Measurements from ENCODE around the gene FBXO11. TPM values are rescaled to one million over a fixed set of nuclear protein-coding genes. Genes with fewer than 3 reads are reported as not detected.

FBXO11 gene
- polyA plus RNA-seq, 1 donor (not counting 4 experiments of a cell fraction or from before 2014, with no cell fraction given): 45.5 TPM

DNA sequence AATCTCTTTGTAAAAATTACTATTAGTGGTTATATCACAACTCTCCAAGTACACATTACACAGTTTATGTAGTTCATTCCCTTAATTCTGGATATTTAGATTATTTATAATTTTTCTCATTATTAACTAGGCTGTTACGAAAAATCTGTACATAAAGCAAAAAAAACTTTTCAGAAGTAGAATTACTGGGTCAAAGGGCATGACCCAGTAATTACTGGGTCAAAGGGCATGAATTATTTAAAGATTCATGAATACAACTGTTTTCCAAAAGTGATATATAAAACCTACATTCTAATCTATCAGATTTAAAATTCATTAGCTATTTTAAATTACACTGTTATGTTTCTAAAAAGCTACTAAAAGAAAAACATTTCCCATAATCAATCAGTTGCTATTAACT lies 68.0 kb downstream of the FBXO11 start:
- dilution Hi-C loops (cut with MboI; ENCODE audit: extremely low pct_ligation_motif_present, low sequenced_read_pairs): no loop called here
- no peaks in the 10 kb centered on the region for H4K20me1 ChIP-seq (ENCODE audit: control insufficient read depth, extremely low read depth, insufficient read depth, low read length)
- no peaks in the 10 kb centered on the region for H3K9me1 ChIP-seq (ENCODE audit: control insufficient read depth, extremely low read depth, insufficient read depth, low read length)
- no peak for TF ChIP-seq EZH2 (IDR thresholded peaks at IDR 0.05; ENCODE audit: low read length)
- TF ChIP-seq, protein P1, sequence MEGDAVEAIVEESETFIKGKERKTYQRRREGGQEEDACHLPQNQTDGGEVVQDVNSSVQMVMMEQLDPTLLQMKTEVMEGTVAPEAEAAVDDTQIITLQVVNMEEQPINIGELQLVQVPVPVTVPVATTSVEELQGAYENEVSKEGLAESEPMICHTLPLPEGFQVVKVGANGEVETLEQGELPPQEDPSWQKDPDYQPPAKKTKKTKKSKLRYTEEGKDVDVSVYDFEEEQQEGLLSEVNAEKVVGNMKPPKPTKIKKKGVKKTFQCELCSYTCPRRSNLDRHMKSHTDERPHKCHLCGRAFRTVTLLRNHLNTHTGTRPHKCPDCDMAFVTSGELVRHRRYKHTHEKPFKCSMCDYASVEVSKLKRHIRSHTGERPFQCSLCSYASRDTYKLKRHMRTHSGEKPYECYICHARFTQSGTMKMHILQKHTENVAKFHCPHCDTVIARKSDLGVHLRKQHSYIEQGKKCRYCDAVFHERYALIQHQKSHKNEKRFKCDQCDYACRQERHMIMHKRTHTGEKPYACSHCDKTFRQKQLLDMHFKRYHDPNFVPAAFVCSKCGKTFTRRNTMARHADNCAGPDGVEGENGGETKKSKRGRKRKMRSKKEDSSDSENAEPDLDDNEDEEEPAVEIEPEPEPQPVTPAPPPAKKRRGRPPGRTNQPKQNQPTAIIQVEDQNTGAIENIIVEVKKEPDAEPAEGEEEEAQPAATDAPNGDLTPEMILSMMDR (optimal IDR thresholded peaks at IDR 0.05 in 1 of 3, IDR thresholded peaks at IDR 0.05 in 1 of 3, conservative IDR thresholded peaks at IDR 0.05 in 1 of 3; ENCODE audit: extremely low read depth in 1 of 3, insufficient read depth in 2 of 3, low read length in 3 of 3): no peak
- no peak for FAIRE-seq
- H3K9me3 ChIP-seq (ENCODE audit: control insufficient read depth, low read depth, low read length): no peaks in the 10 kb centered on the region
- H3K4me1 ChIP-seq (ENCODE audit: control insufficient read depth, extremely low read depth, insufficient read depth, low read length): no peaks in the 10 kb centered on the region
- H3K9ac ChIP-seq (ENCODE audit: control insufficient read depth, extremely low read depth, insufficient read depth, low read length): no peak overlapping the region
- H3K27me3 ChIP-seq (ENCODE audit: control insufficient read depth, extremely low read depth, insufficient read depth, low read length): no peaks in the 10 kb centered on the region
- H3K79me2 ChIP-seq (ENCODE audit: control insufficient read depth, insufficient read depth, low read length): peaks cover 24% of the 10 kb centered on the region
- peaks cover 4 to 6% of the 10 kb centered on the region in 2 experiments for H3K36me3 ChIP-seq (ENCODE audit: control insufficient read depth in 2 of 2, extremely low read depth in 1 of 2, insufficient read depth in 2 of 2, low read length in 2 of 2)
- H3K27ac ChIP-seq (ENCODE audit: control insufficient read depth, insufficient read depth, low read length): no peak overlapping the region
- no peak overlapping the region for H2AFZ ChIP-seq (ENCODE audit: control insufficient read depth, low read length)
- no peak overlapping the region for H3K4me2 ChIP-seq (ENCODE audit: control insufficient read depth, extremely low read depth, insufficient read depth, low read depth, low read length)
- DNase-seq (ENCODE audit: low read depth, low spot score): no peak
- no peak overlapping the region for H3K4me3 ChIP-seq (ENCODE audit: control insufficient read depth in 2 of 3, extremely low read depth in 1 of 3, insufficient read depth in 2 of 3, low read depth in 1 of 3, low read length in 3 of 3)

DNA sequence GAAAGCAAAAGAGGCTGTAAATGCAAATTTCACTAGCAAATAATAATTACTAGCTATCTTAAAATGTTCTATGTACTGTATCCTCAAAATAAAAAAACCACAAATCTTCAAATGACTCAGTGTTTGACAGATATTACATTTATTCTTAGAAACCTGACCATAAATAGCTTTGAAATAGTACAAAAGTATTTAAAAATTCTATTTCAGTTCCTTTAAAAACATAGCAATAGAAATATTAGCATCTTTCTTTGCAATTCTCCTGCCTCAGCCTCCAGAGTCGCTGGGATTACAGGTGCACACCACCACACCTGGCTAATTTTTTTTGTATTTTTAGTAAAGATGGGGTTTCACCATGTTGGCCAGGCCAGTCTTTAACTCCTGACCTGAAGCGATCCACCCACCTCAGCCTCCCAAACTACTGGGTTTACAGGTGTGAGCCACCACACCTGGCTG lies 72.8 kb downstream of the FBXO11 start:
- no peak for FAIRE-seq
- H3K36me3 ChIP-seq (ENCODE audit: control insufficient read depth in 2 of 2, extremely low read depth in 1 of 2, insufficient read depth in 2 of 2, low read length in 2 of 2): peaks cover 4 to 6% of the 10 kb centered on the region in 2 experiments

More for the DNA sequence above, 72.8 kb downstream of the FBXO11 start:
- H3K4me1 ChIP-seq (ENCODE audit: control insufficient read depth, extremely low read depth, insufficient read depth, low read length): no peaks in the 10 kb centered on the region
- TF ChIP-seq, protein P1 (optimal IDR thresholded peaks at IDR 0.05 in 1 of 3, IDR thresholded peaks at IDR 0.05 in 1 of 3, conservative IDR thresholded peaks at IDR 0.05 in 1 of 3; ENCODE audit: extremely low read depth in 1 of 3, insufficient read depth in 2 of 3, low read length in 3 of 3): no peak
- no peak for TF ChIP-seq EZH2 (IDR thresholded peaks at IDR 0.05; ENCODE audit: low read length)
- no peak overlapping the region for H3K9ac ChIP-seq (ENCODE audit: control insufficient read depth, extremely low read depth, insufficient read depth, low read length)
- H4K20me1 ChIP-seq (ENCODE audit: control insufficient read depth, extremely low read depth, insufficient read depth, low read length): no peaks in the 10 kb centered on the region
- DNase-seq (ENCODE audit: low read depth, low spot score): no peak
- no peak overlapping the region for H3K4me2 ChIP-seq (ENCODE audit: control insufficient read depth, extremely low read depth, insufficient read depth, low read depth, low read length)
- dilution Hi-C loops (cut with MboI; ENCODE audit: extremely low pct_ligation_motif_present, low sequenced_read_pairs): no loop called here
- H3K4me3 ChIP-seq (ENCODE audit: control insufficient read depth in 2 of 3, extremely low read depth in 1 of 3, insufficient read depth in 2 of 3, low read depth in 1 of 3, low read length in 3 of 3): no peak overlapping the region
- H3K27ac ChIP-seq (ENCODE audit: control insufficient read depth, insufficient read depth, low read length): no peak overlapping the region
- no peaks in the 10 kb centered on the region for H3K79me2 ChIP-seq (ENCODE audit: control insufficient read depth, insufficient read depth, low read length)
- no peaks in the 10 kb centered on the region for H3K9me3 ChIP-seq (ENCODE audit: control insufficient read depth, low read depth, low read length)
- no peaks in the 10 kb centered on the region for H3K9me1 ChIP-seq (ENCODE audit: control insufficient read depth, extremely low read depth, insufficient read depth, low read length)
- no peaks in the 10 kb centered on the region for H3K27me3 ChIP-seq (ENCODE audit: control insufficient read depth, extremely low read depth, insufficient read depth, low read length)
- H2AFZ ChIP-seq (ENCODE audit: control insufficient read depth, low read length): no peak overlapping the region
